GM19351 (cell line): ENCODE data around the gene TBCD.
"Not testable (repeated sequence)": the region's sequence is repeated elsewhere in the genome, so short reads cannot be mapped to it uniquely, and the experiment has no call there.

ENCODE experiments used
- ATAC-seq: cut with Tn5 transposase; IDR thresholded peaks from one replicate; pipeline ENCODE4 v1.9.1; 2021; ENCODE audit warnings: mild to moderate bottlenecking, moderate library complexity; ENCODE audit not compliant: unreplicated experiment

Gene TBCD

DNA sequence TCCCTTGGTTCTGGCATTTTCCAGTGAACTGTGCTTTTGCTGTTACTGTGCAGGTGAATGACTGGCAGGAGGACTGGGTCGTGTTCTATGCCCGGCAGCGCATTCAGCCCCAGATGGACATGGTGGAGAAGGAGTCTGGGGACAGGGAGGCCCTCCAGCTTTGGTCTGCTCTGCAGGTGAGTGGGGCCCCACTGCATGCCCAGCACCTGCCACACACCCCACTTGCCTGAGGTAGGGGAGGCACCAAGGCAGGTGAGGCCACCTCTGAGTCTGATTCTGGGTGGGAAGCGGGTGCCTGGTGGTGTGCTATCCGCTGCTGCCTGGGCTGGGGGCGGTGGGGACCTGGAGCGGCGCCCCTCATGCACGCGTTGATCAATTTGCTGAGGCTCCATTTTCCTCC, 25.4 kb upstream of the TBCD start:
- no peak for ATAC-seq

- ATAC-seq: no peak
These were observed 22.2 kb upstream of the TBCD start for GRCh38 chr17:82729479-82730260.

DNA sequence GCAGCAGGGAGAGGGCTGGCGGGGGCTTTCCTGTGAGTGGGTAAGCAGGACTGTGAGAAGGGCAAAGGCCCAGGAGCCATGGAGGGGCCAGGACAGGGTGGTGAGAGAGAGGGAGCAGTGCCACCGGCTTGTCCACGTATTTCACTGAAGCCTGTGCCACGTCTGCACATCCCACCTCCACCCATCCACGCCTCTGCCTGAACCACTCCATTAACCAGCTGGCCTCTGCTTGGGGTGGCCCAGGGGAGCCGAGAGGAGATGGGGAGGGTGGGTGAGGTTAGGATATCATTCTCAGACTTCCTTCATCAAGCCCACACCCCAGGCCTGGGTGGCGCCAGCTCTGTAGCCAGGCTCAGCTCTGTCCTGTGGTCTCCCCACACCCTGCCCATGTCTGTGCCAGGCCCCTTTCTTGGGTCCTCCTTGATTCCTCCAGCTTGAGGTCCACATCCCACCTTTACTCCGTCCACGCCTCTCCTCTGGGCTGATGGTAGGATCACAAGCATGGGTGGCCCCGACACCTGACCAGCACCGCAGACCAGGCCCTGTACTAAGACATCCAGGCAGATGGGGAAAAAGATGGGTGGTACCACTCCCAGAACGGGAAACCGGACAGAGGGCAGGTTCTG, 19.6 kb upstream of the TBCD start:
- no peak for ATAC-seq

GRCh38 chr17:82734987-82735866, 16.6 kb upstream of the TBCD start, which contains the start of gene FN3K:
FN3K (plus strand) TSS chr17:82735615; CDS start chr17:82735637, 22 bp downstream.
- no peak for ATAC-seq

- no peak for ATAC-seq
These were observed 15.2 kb upstream of the TBCD start for GRCh38 chr17:82736511-82737185.

- ATAC-seq: no peak
These were observed 13.6 kb upstream of the TBCD start for GRCh38 chr17:82737967-82738877.

- ATAC-seq: no peak
These were observed 10.7 kb upstream of the TBCD start for GRCh38 chr17:82740906-82741759.

GRCh38 chr17:82743344-82744219, 8.3 kb upstream of the TBCD start:
- no peak for ATAC-seq

DNA sequence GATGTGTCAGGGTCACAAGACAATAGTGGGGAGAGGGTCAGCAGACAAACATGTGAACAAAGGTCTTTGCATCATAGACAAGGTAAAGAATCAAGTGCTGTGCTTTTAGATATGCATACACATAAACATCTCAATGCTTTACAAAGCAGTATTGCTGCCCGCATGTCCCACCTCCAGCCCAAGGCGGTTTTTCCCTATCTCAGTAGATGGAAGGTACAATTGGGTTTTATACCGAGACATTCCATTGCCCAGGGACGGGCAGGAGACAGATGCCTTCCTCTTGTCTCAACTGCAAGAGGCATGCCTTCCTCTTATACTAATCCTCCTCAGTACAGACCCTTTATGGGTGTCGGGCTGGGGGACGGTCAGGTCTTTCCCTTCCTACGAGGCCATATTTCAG, 7.1 kb upstream of the TBCD start:
- ATAC-seq: not testable (repeated sequence)

DNA sequence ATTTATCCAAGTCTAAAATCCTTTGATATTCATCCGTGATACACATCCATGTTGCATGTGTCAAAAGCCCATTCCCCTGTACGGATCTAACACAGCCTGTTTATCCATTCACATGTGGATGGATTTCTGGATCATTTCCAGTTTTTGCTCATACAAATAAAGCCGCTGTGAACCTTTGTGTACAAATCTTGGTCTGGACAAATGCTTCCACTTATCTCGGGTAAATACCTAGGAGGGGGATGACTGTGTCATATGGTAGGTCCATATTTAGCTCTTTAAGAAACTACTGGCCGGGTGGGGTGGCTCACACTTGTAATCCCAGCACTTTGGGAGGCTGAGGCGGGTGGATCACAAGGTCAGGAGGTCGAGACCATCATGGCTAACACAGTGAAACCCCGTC, 6.3 kb upstream of the TBCD start:
- no peak for ATAC-seq

- no peak for ATAC-seq
These were observed 3.1 kb upstream of the TBCD start for GRCh38 chr17:82748756-82749155.

GRCh38 chr17:82750241-82750908, 1.5 kb upstream of the TBCD start:
- ATAC-seq: no peak

- ATAC-seq: peak; percentile 8
These were observed 694 bp upstream of the TBCD start for GRCh38 chr17:82751171-82751570.

DNA sequence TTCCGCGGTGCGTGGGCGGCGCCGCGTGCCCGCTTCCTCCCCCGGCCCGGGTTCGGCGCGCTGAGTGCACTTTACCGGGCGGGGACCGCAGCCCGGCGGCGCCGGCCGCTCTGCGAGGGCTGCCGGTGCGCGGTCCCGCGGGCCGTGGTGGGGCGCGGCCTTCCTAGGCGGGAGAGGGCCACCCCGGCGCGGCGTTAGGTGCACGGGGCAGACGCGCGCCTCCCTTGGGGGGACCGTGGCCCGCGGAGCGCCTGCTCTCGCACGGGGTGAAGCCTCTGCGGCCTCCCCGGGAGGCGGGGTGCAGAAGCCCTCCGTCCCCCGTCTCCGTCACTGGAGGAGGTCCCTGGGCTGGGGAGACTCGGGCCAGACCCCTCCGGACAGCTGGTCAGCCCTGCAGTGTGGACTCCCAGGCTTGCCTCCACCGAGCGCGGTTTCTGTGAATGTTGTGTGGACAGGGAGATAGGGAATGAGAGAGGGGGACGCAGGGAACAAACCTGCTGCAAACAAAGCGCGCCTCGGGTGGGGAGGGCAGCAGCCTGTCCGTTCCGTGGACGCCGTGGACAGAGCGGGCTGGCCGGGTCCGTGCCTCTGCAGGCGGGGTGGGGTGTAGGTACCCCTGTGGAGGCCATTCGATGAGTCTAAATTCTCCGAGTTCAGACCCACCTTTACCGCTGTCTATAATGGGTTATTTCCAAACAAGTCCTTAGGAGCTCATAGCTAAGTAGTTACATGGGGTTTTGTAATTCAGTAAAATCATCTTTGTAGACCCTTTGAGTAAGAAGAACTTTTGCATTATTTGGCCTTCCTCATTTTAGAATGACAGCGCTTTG, 721 bp downstream of the TBCD start:
- ATAC-seq: peak; percentile 24

- ATAC-seq: no peak
These were observed 1.3 kb downstream of the TBCD start for GRCh38 chr17:82753201-82753464.

DNA sequence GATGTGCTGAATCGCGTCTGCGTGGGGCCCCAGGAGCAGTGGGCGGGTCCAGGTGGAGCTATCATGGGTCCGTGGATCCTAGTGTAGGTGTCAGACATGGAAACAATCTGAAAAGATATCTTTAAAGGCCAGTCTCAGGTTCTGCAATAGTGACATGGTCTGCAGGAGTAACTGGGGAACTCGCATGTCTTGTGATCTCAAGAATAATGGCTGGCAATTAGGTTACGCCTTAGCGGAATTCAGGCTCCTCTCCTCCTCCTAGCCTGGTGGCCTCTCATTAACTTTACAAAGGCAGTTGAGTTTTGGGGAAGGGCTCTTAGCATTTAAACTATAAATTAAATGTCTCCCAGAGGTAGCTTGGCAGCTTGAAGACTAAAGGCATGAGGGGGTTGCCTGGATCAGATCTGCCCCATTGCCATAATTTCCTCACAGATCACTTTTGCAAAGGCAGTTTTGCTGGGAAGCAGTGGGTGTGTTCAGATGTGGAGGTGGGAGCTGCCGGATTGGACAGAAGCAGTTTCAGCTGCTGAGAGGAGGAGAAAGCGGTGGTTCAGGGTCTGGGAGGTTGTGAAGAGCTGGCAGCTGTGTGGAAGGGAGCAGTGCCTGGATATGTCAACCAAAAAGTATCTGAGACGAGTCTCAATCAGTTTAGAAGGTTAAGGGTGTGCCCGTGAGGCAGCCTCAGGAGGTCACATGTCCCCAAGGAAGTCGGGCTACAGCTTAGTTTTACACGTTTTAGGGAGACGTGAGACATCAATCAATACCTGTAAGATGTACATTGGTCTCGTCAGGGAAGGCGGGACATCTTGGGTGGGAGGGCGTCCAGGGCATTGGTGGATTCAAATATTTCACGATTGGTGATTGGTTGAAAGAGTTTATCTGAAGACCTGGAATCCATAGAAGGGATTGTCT, 2.7 kb downstream of the TBCD start:
- ATAC-seq: no peak
